HepG2 (cell line): ENCODE measurements around the gene CD40. TPM values are rescaled to one million over a fixed set of nuclear protein-coding genes. Genes with fewer than 3 reads are reported as not detected.
A peak's percentile ranks its signal among the peaks of the same experiment; 100 is the strongest.

ENCODE experiments used
- ATAC-seq: fragments of 200-7000 bp; cut with Tn5 transposase; 3 replicates; pipeline ENCODE4 v1.9.1; 2020; ENCODE audit warnings: mild to moderate bottlenecking, moderate library complexity
- BruUV-seq: library from RNA; stranded (reverse); fragments of 400-500 nt; replicated peaks from 2 replicates; lab custom pipeline; 2021; lab: Mats Ljungman, UMichigan
- CTCF ChIA-PET: fragments of 300-600 bp; formaldehyde crosslinking; extraction: SDS; loops from one replicate; lab custom pipeline; 2021; ENCODE audit warnings: low total read pairs, inconsistent platforms, low intra/inter-chr PET ratio; lab: Yijun Ruan, JAX
- POLR2A ChIA-PET: fragments of 350-600 bp; sonication (Branson Sonifier 250); formaldehyde crosslinking; loops from one replicate; lab custom pipeline; 2020; ENCODE audit warnings: antibody characterized with exemption, inconsistent platforms; lab: Yijun Ruan, JAX
- DNase-seq: peaks from one replicate; pipeline ENCODE4 v3.0.0-alpha.2; 2015; ENCODE audit warnings: low spot score
- FAIRE-seq: peaks from 3 replicates; lab custom pipeline; 2011; peaks lifted over from hg19 to GRCh38; lab: Jason Lieb, UNC
- H2AFZ ChIP-seq: one replicate; pipeline ENCODE4 v1.6.1; 2011; ENCODE audit warnings: low read length, inconsistent platforms
- H3K27ac ChIP-seq: fragments of 300-600 bp; 3 replicates; pipeline ENCODE4 v1.8.0; 2011; ENCODE audit warnings: mixed run types, mild to moderate bottlenecking, mixed read lengths, low read length, inconsistent platforms; ENCODE audit not compliant: insufficient read depth; ENCODE audit errors: extremely low read length
- H3K27me3 ChIP-seq, 2 experiments: fragments of 200-600 bp in 1 of 2; 2 replicates in 1 of 2; 3 replicates in 1 of 2; pipeline versions ENCODE4 v1.6.0 to v1.8.0; 2011; ENCODE audit warnings: low read length in 2 of 2, mild to moderate bottlenecking in 2 of 2, moderate library complexity in 2 of 2, inconsistent platforms in 1 of 2; ENCODE audit not compliant: insufficient read depth in 2 of 2, control insufficient read depth in 1 of 2
- H3K36me3 ChIP-seq, 2 experiments: fragments of 200-600 bp in 1 of 2; replicated peaks in 1 of 2; 2 replicates in 1 of 2; 3 replicates in 1 of 2; pipeline versions ENCODE4 v1.5.1 to v1.8.0; 2011; ENCODE audit warnings: low read length in 2 of 2, inconsistent platforms in 1 of 2; ENCODE audit not compliant: insufficient read depth in 2 of 2, control insufficient read depth in 1 of 2
- H3K4me1 ChIP-seq: 2 replicates; pipeline ENCODE4 v1.5.1; 2012; ENCODE audit warnings: low read length, inconsistent platforms; ENCODE audit not compliant: insufficient read depth
- H3K4me2 ChIP-seq: 2 replicates; pipeline ENCODE4 v1.6.0; 2011; ENCODE audit warnings: low read depth, low read length, inconsistent platforms
- H3K4me3 ChIP-seq, 3 experiments: fragments of 200-600 bp in 1 of 3; sonication (generic), shearing (Covaris generic) in 1 of 3; replicated peaks in 1 of 3; 2 replicates each; pipeline ENCODE4 v1.5.1; 2011 to 2016; ENCODE audit warnings: low read length in 3 of 3, inconsistent platforms in 2 of 3, low read depth in 2 of 3, mild to moderate bottlenecking in 2 of 3, control low read depth in 1 of 3, mixed read lengths in 1 of 3; ENCODE audit not compliant: insufficient read depth in 1 of 3
- H3K79me2 ChIP-seq: one replicate; pipeline ENCODE4 v1.6.1; 2011; ENCODE audit warnings: low read length, inconsistent platforms; ENCODE audit not compliant: insufficient read depth
- H3K9ac ChIP-seq: 2 replicates; pipeline ENCODE4 v1.6.0; 2011; ENCODE audit warnings: mild to moderate bottlenecking, low read depth, low read length, inconsistent platforms; ENCODE audit not compliant: insufficient read depth
- H3K9me3 ChIP-seq: 2 replicates; pipeline ENCODE4 v1.5.1; 2012; ENCODE audit warnings: mild to moderate bottlenecking, low read length
- H4K20me1 ChIP-seq: 2 replicates; pipeline ENCODE4 v1.6.0; 2011; ENCODE audit warnings: inconsistent platforms, mild to moderate bottlenecking, low read length, moderate library complexity; ENCODE audit not compliant: insufficient read depth
- CEBPB ChIP-seq: IDR thresholded peaks from 2 replicates; pipeline ENCODE4 v1.6.1; 2011; ENCODE audit warnings: low read depth, low read length, improper control_type of control experiment, borderline replicate concordance
- EZH2 ChIP-seq: conservative IDR thresholded peaks from 2 replicates; pipeline ENCODE4 v1.6.1; 2012; ENCODE audit warnings: mild to moderate bottlenecking, low read depth, low read length, moderate library complexity
- FOSL2 ChIP-seq: sonication (generic); formaldehyde crosslinking; IDR thresholded peaks from 2 replicates; pipeline ENCODE4 v1.4.0; 2020; ENCODE audit warnings: missing genetic modification reagents
- TEAD3 ChIP-seq: optimal IDR thresholded peaks from 2 replicates; pipeline ENCODE3; 2016; ENCODE audit warnings: borderline replicate concordance
- ZNF530 ChIP-seq: sonication (generic); formaldehyde crosslinking; IDR thresholded peaks from 2 replicates; pipeline ENCODE4 v1.5.0; 2020; ENCODE audit warnings: low read depth, mild to moderate bottlenecking, missing genetic modification reagents
- WGBS: methylation state at CpG from one replicate; pipeline ENCODE4 v1.1.6; 2017; ENCODE audit warnings: low lambda C conversion rate; 5-methylcytosine and 5-hydroxymethylcytosine counted together
- in situ Hi-C: cut with HindIII; loops from 2 replicates; pipeline ENCODE4 v1.10.0; 2017; ENCODE audit warnings: low pct_unique_long_range_greater_than_20kb; ENCODE audit not compliant: extremely low pct_ligation_motif_present
- intact Hi-C: fragments of 100-400 bp; cut with micrococcal nuclease; formaldehyde crosslinking; loops from one replicate; pipeline ENCODE4 v1.10.0; 2022; ENCODE audit not compliant: unreplicated experiment
- polyA plus RNA-seq, 8 experiments: library from polyadenylated mRNA; depleted of rRNA in 3 of 8; stranded (reverse) in 7 of 8; unstranded in 1 of 8; fragments of >200 nt; fragmentation: Illumina TruSeq in 4 of 8; extraction: Trizol in 4 of 8; gene quantifications; 2 replicates each; pipeline versions ENCODE4 v1.2.1 to v1.2.3, GENCODE V29; 2011 to 2016; ENCODE audit warnings: low read depth in 4 of 8, missing spikeins in 1 of 8, mixed read lengths in 1 of 8; ENCODE audit not compliant: insufficient read depth in 1 of 8
- total RNA-seq, 5 experiments: library from RNA; depleted of rRNA; stranded (reverse); fragments of >200 nt; fragmentation: Illumina TruSeq; extraction: Trizol; gene quantifications; 2 replicates each; pipeline ENCODE4 v1.2.3, GENCODE V29; 2016; ENCODE audit warnings: low read depth in 1 of 5
- TF ChIP-seq, protein P1 (sequence below): sonication (generic); formaldehyde crosslinking; IDR thresholded peaks from 2 replicates; pipeline ENCODE4 v1.4.0; 2020; ENCODE audit warnings: low read depth, missing genetic modification reagents

Gene CD40
- total and polyA plus RNA-seq, 2 of the 13 experiments (the other 11 are each of a cell fraction or from before 2014, with no cell fraction given): 4.6 to 13.4 TPM

DNA sequence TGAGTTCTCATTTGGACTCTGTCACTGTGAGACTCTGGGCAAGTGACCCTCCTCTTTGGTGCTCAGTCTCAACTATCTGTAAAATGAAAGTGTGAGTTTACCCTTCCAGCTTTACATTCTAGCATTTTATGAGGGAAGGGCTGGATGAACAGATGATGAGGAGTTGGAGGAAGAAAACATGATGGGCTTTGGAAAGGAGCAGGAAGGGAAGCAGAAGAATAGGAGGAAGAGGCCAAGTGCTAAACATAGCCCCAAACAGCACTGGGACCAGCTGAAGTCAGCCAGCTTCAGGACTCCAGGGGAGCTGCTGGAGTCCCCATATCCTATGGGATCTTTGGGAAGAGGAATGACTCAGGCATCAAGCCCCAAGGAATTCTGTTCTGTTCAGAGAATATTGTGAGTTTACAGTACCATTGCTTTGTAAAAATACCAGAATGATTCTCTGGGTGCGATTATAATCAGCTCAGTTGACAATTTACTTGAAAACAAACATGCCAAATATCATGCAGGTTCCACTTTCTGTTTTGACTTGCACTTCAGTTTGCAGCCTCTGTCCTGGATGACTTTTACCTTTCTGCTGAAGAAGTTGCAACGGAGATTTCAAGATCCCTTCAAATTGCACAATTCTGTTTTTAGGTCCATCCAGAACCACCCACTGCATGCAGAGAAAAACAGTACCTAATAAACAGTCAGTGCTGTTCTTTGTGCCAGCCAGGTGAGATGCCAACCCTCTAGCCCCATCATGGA is 3.2 kb downstream of the CD40 start:
- no peaks in the 10 kb centered on the region for H4K20me1 ChIP-seq
- H3K27me3 ChIP-seq: peaks cover 0 to 18% of the 10 kb centered on the region in 2 experiments; a peak in 2 of 5 replicates
- H3K79me2 ChIP-seq: no peaks in the 10 kb centered on the region
- no peak for FAIRE-seq
- no peak for DNase-seq
- intact Hi-C loops (no loop called here), in situ Hi-C loops (no loop called here)
- TF ChIP-seq ZNF530 (CRISPR knock-in tag): no peak
- TF ChIP-seq CEBPB: peak; percentile 39; the same call in 1 of the 2 replicates
- ChIA-PET CTCF (no interaction called here), POLR2A (interaction anchor here (0.5 kb wide), 1 partner anchor 132 kb away, joined by 3 read pairs; no protein-coding TSS in a partner anchor)
- BruUV-seq: no TSS peak
- H3K4me3 ChIP-seq: no peak overlapping the region
- no peak overlapping the region for H3K4me2 ChIP-seq
- H3K36me3 ChIP-seq: no peaks in the 10 kb centered on the region
- no peak overlapping the region for H3K9ac ChIP-seq
- peaks cover 23% of the 10 kb centered on the region for H3K4me1 ChIP-seq
- no peak overlapping the region for H2AFZ ChIP-seq
- no peaks in the 10 kb centered on the region for H3K9me3 ChIP-seq
- no peak overlapping the region for H3K27ac ChIP-seq
- ATAC-seq: no peak
- WGBS: 38% methylated on average over 2 of the region's 2 CpGs

DNA sequence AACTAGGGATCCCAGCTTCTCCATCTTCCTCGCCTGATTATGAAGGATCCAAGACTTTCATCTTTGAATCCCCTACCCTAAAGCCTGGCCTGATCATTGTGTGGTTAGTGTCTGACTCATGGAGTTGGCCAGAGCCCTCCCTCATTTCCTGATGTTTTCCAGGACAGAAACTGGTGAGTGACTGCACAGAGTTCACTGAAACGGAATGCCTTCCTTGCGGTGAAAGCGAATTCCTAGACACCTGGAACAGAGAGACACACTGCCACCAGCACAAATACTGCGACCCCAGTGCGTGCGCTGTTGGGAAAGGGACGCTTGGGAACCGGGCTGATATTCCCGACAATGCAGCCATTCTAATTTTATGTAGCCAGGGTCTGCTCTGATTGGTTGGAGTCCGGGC is 4.0 kb downstream of the CD40 start:
- no peak overlapping the region for H3K27ac ChIP-seq
- intact Hi-C loops: no loop called here
- 45% methylated on average over 11 of the region's 11 CpGs for WGBS
- no peaks in the 10 kb centered on the region for H3K36me3 ChIP-seq
- peaks cover 28% of the 10 kb centered on the region for H3K4me1 ChIP-seq
- no peaks in the 10 kb centered on the region for H4K20me1 ChIP-seq
- H3K79me2 ChIP-seq: no peaks in the 10 kb centered on the region
- H2AFZ ChIP-seq: no peak overlapping the region
- DNase-seq (peak; percentile 35), FAIRE-seq (no peak), ATAC-seq (peak; percentile 15; the same call in 1 of the 3 replicates)
- POLR2A ChIA-PET: no interaction called here
- no peak overlapping the region for H3K4me3 ChIP-seq
- H3K9ac ChIP-seq: no peak overlapping the region
- CTCF ChIA-PET: no interaction called here
- H3K9me3 ChIP-seq: no peaks in the 10 kb centered on the region
- peaks cover 0 to 18% of the 10 kb centered on the region in 2 experiments; a peak in 2 of 5 replicates for H3K27me3 ChIP-seq
- BruUV-seq: no TSS peak
- TF ChIP-seq TEAD3 (peak; percentile 29), FOSL2 (peak; percentile 20; the same call in 1 of the 2 replicates), EZH2 (peak; percentile 76; the same call in 1 of the 2 replicates)
- TF ChIP-seq, protein P1, sequence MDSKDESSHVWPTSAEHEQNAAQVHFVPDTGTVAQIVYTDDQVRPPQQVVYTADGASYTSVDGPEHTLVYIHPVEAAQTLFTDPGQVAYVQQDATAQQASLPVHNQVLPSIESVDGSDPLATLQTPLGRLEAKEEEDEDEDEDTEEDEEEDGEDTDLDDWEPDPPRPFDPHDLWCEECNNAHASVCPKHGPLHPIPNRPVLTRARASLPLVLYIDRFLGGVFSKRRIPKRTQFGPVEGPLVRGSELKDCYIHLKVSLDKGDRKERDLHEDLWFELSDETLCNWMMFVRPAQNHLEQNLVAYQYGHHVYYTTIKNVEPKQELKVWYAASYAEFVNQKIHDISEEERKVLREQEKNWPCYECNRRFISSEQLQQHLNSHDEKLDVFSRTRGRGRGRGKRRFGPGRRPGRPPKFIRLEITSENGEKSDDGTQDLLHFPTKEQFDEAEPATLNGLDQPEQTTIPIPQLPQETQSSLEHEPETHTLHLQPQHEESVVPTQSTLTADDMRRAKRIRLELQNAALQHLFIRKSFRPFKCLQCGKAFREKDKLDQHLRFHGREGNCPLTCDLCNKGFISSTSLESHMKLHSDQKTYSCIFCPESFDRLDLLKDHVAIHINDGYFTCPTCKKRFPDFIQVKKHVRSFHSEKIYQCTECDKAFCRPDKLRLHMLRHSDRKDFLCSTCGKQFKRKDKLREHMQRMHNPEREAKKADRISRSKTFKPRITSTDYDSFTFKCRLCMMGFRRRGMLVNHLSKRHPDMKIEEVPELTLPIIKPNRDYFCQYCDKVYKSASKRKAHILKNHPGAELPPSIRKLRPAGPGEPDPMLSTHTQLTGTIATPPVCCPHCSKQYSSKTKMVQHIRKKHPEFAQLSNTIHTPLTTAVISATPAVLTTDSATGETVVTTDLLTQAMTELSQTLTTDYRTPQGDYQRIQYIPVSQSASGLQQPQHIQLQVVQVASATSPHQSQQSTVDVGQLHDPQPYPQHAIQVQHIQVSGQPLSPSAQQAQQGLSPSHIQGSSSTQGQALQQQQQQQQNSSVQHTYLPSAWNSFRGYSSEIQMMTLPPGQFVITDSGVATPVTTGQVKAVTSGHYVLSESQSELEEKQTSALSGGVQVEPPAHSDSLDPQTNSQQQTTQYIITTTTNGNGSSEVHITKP (CRISPR knock-in tag): no peak
- TF ChIP-seq, all 625 proteins: peak for 3
- in situ Hi-C loops: no loop called here
- H3K4me2 ChIP-seq: no peak overlapping the region
